K562 (cell line): ENCODE measurements around the gene TIMP2. TPM values are rescaled to one million over a fixed set of nuclear protein-coding genes. Genes with fewer than 3 reads are reported as not detected.

Experiments
- ARID2 ChIP-seq: fragments of 450-650 bp; IDR thresholded peaks from 2 replicates; pipeline ENCODE4 v1.6.1; 2017; ENCODE audit warnings: antibody characterized with exemption, mild to moderate bottlenecking
- CCAR2 ChIP-seq: fragments of 200-400 bp; formaldehyde crosslinking; IDR thresholded peaks from 2 replicates; pipeline ENCODE4 v1.6.1; 2017; ENCODE audit warnings: mild to moderate bottlenecking, low read depth, low read length
- CREM ChIP-seq: IDR thresholded peaks from 2 replicates; pipeline ENCODE4 v1.6.1; 2014; ENCODE audit warnings: antibody characterized with exemption, low read depth
- HDAC6 ChIP-seq: IDR thresholded peaks from 2 replicates; pipeline ENCODE4 v1.6.1; 2012; ENCODE audit warnings: low read depth, mild to moderate bottlenecking, control low read depth, inconsistent platforms, low read length, moderate library complexity
- MIER1 ChIP-seq: fragments of 450-650 bp; IDR thresholded peaks from 2 replicates; pipeline ENCODE4 v1.6.1; 2016; ENCODE audit warnings: antibody characterized with exemption, mild to moderate bottlenecking, low read depth
- MTF1 ChIP-seq: fragments of 250-450 bp; sonication (Bioruptor Pico); IDR thresholded peaks from 2 replicates; pipeline ENCODE4 v1.9.0; 2021; ENCODE audit warnings: moderate library complexity, mild to moderate bottlenecking, inconsistent platforms, borderline replicate concordance
- NCOA4 ChIP-seq: fragments of 450-650 bp; IDR thresholded peaks from 2 replicates; pipeline ENCODE4 v1.6.1; 2018; ENCODE audit warnings: mild to moderate bottlenecking; ENCODE audit not compliant: partially characterized antibody
- NCOR1 ChIP-seq: fragments of 450-650 bp; IDR thresholded peaks from 2 replicates; pipeline ENCODE4 v1.6.1; 2016; ENCODE audit warnings: mild to moderate bottlenecking, moderate library complexity
- NELFE ChIP-seq: IDR thresholded peaks from 2 replicates; pipeline ENCODE4 v1.6.1; 2011; ENCODE audit warnings: mild to moderate bottlenecking; ENCODE audit not compliant: insufficient read depth, insufficient read length
- NFRKB ChIP-seq: fragments of 450-650 bp; IDR thresholded peaks from 2 replicates; pipeline ENCODE4 v1.6.1; 2016; ENCODE audit warnings: low read depth
- NFYB ChIP-seq: IDR thresholded peaks from 2 replicates; pipeline ENCODE4 v1.6.1; 2011; ENCODE audit warnings: mild to moderate bottlenecking, moderate library complexity; ENCODE audit not compliant: insufficient read length; ENCODE audit errors: extremely low read depth
- PBX2 ChIP-seq, 2 experiments: IDR thresholded peaks in 1 of 2; conservative IDR thresholded peaks in 1 of 2; 2 replicates each; pipeline ENCODE4 v1.6.1; 2016; ENCODE audit warnings: low read depth in 2 of 2, mild to moderate bottlenecking in 1 of 2, missing compliant biosample characterization in 1 of 2, missing genetic modification characterization in 1 of 2, moderate library complexity in 1 of 2
- PHTF2 ChIP-seq: fragments of 250-450 bp; sonication (Bioruptor Pico); IDR thresholded peaks from 2 replicates; pipeline ENCODE4 v1.5.0; 2021; ENCODE audit warnings: mild to moderate bottlenecking
- PPARD ChIP-seq: fragments of 250-450 bp; sonication (Bioruptor Pico); IDR thresholded peaks from 2 replicates; pipeline ENCODE4 v1.8.0; 2022; ENCODE audit warnings: inconsistent platforms, mild to moderate bottlenecking, moderate library complexity
- SRSF3 ChIP-seq: fragments of 200-400 bp; formaldehyde crosslinking; IDR thresholded peaks from 2 replicates; pipeline ENCODE4 v1.6.1; 2016; ENCODE audit warnings: mild to moderate bottlenecking, low read length, moderate library complexity; ENCODE audit not compliant: insufficient read depth
- ZBTB8A ChIP-seq: fragments of 450-650 bp; IDR thresholded peaks from 2 replicates; pipeline ENCODE4 v1.6.1; 2018; ENCODE audit warnings: mild to moderate bottlenecking, moderate library complexity; ENCODE audit not compliant: partially characterized antibody
- ZNF224 ChIP-seq: sonication (generic); formaldehyde crosslinking; IDR thresholded peaks from 2 replicates; pipeline ENCODE4 v1.8.0; 2022; ENCODE audit warnings: mild to moderate bottlenecking, missing genetic modification reagents
- ZNF589 ChIP-seq: fragments of 200-800 bp; sonication (Bioruptor generic); IDR thresholded peaks from 2 replicates; pipeline ENCODE4 v1.6.1; 2016; ENCODE audit warnings: low read depth, missing genetic modification characterization, missing compliant biosample characterization
- polyA plus RNA-seq, 8 experiments: library from polyadenylated mRNA; depleted of rRNA in 4 of 8; stranded (reverse) in 5 of 8; unstranded in 3 of 8; fragments of >200 nt; fragmentation: Nextera tagmentation in 2 of 8; fragmentation: Illumina TruSeq in 1 of 8; extraction: Ambion mirVana in 2 of 8; extraction: Trizol in 1 of 8; gene quantifications; 2 replicates each; pipeline versions ENCODE4 v1.2.1 to v1.2.3, GENCODE V29; 2011 to 2014; ENCODE audit warnings: inconsistent platforms in 1 of 8, missing spikeins in 1 of 8
- total RNA-seq, 7 experiments: library from RNA; depleted of rRNA in 6 of 7; stranded (reverse); fragments of >200 nt in 6 of 7; fragmentation: Illumina TruSeq in 2 of 7; extraction: Trizol in 2 of 7; gene quantifications; 2 replicates each; pipeline versions ENCODE4 v1.2.1 to v1.2.3, GENCODE V29; 2011 to 2021; ENCODE audit warnings: low replicate concordance in 1 of 7
- TF ChIP-seq, protein P1 (sequence below): fragments of 450-650 bp; formaldehyde crosslinking; IDR thresholded peaks from 2 replicates; pipeline ENCODE4 v1.4.0; 2020; ENCODE audit warnings: mild to moderate bottlenecking, mixed read lengths
- TF ChIP-seq, protein P2 (sequence below): sonication (generic); formaldehyde crosslinking; IDR thresholded peaks from 2 replicates; pipeline ENCODE4 v1.8.1; 2023; ENCODE audit warnings: mild to moderate bottlenecking, missing genetic modification reagents, moderate library complexity
- TF ChIP-seq, protein P3 (sequence below): fragments of 450-650 bp; IDR thresholded peaks from 2 replicates; pipeline ENCODE4 v1.6.1; 2017; ENCODE audit warnings: mild to moderate bottlenecking, moderate library complexity

Gene TIMP2
- total and polyA plus RNA-seq, 9 of the 15 experiments (the other 6 are each of a cell fraction or from before 2014, with no cell fraction given) = 0.55 TPM; not detected in 8

- TF ChIP-seq ZNF589 (CRISPR knock-in tag) (0 out of 2 replicates have a peak, but pooled peaks have one; percentile 45), PBX2 (CRISPR knock-in tag; IDR thresholded peaks at IDR 0.05; ENCODE audit: low read depth) (no peak), PBX2 (tag; conservative IDR thresholded peaks at IDR 0.05; ENCODE audit: low read depth) (no peak), NCOA4 (no peak), SRSF3 (no peak), NCOR1 (no peak; the same call in 1 of the 2 replicates), CCAR2 (no peak), ZNF224 (peak; percentile 62; the same call in 1 of the 2 replicates), NELFE (no peak), NFRKB (no peak), ARID2 (no peak), NFYB (no peak), CREM (peak; percentile 98), PPARD (no peak), MIER1 (no peak), MTF1 (no peak), HDAC6 (no peak), ZBTB8A (no peak), PHTF2 (CRISPR knock-in tag) (no peak)
- TF ChIP-seq, protein P1, sequence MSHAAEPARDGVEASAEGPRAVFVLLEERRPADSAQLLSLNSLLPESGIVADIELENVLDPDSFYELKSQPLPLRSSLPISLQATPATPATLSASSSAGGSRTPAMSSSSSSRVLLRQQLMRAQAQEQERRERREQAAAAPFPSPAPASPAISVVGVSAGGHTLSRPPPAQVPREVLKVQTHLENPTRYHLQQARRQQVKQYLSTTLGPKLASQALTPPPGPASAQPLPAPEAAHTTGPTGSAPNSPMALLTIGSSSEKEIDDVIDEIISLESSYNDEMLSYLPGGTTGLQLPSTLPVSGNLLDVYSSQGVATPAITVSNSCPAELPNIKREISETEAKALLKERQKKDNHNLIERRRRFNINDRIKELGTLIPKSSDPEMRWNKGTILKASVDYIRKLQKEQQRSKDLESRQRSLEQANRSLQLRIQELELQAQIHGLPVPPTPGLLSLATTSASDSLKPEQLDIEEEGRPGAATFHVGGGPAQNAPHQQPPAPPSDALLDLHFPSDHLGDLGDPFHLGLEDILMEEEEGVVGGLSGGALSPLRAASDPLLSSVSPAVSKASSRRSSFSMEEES (CRISPR knock-in tag) = peak; percentile 61
- TF ChIP-seq, protein P2, sequence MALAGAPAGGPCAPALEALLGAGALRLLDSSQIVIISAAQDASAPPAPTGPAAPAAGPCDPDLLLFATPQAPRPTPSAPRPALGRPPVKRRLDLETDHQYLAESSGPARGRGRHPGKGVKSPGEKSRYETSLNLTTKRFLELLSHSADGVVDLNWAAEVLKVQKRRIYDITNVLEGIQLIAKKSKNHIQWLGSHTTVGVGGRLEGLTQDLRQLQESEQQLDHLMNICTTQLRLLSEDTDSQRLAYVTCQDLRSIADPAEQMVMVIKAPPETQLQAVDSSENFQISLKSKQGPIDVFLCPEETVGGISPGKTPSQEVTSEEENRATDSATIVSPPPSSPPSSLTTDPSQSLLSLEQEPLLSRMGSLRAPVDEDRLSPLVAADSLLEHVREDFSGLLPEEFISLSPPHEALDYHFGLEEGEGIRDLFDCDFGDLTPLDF = no peak; the same call in 1 of the 2 replicates
- TF ChIP-seq, protein P3, sequence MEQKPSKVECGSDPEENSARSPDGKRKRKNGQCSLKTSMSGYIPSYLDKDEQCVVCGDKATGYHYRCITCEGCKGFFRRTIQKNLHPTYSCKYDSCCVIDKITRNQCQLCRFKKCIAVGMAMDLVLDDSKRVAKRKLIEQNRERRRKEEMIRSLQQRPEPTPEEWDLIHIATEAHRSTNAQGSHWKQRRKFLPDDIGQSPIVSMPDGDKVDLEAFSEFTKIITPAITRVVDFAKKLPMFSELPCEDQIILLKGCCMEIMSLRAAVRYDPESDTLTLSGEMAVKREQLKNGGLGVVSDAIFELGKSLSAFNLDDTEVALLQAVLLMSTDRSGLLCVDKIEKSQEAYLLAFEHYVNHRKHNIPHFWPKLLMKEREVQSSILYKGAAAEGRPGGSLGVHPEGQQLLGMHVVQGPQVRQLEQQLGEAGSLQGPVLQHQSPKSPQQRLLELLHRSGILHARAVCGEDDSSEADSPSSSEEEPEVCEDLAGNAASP = no peak
Observed at GRCh38 chr17:78840780-78841611, 84.2 kb downstream of the TIMP2 start, which contains the start of gene USP36 (continued).
